Measurements from ENCODE around the gene HHAT. TPM values are rescaled to one million over a fixed set of nuclear protein-coding genes. Genes with fewer than 3 reads are reported as not detected.
"Not testable (repeated sequence)": the region's sequence is repeated elsewhere in the genome, so short reads cannot be mapped to it uniquely, and the experiment has no call there.

HHAT gene
- total and polyA plus RNA-seq, 9 of the 15 experiments (the other 6 are each of a cell fraction or from before 2014, with no cell fraction given): 0.07 to 0.16 (median 0.13) TPM; not detected in 1

DNA sequence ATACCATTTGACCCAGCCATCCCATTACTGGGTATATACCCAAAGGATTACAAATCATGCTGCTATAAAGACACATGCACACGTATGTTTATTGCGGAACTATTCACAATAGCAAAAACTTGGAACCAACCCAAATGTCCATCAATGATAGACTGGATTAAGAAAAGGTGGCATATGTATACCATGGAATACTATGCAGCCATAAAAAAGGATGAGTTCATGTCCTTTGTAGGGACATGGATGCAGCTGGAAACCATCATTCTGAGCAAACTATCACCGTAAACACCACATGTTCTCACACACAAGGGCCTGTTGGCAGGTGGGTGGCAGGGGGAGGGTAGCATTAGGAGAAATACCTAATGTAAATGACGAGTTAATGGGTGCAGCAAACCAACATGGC lies 332.8 kb downstream of the HHAT start:
- H3K27me3 ChIP-seq (ENCODE audit: control insufficient read depth in 2 of 2, insufficient read depth in 2 of 2, low read length in 2 of 2); H3K79me2 ChIP-seq (ENCODE audit: control insufficient read depth, insufficient read depth, low read length); H3K36me3 ChIP-seq (ENCODE audit: control insufficient read depth, insufficient read depth, low read length); H3K9me3 ChIP-seq (replicated peaks; ENCODE audit: control insufficient read depth, insufficient read depth, low read depth, low read length); H3K4me1 ChIP-seq (replicated peaks in 1 of 2; ENCODE audit: control insufficient read depth in 2 of 2, insufficient read depth in 2 of 2, low read length in 2 of 2); H3K4me2 ChIP-seq (ENCODE audit: insufficient read depth, low read length); H3K9ac ChIP-seq (ENCODE audit: insufficient read depth in 1 of 2, low read depth in 2 of 2, low read length in 2 of 2); intact Hi-C loops (cut with micrococcal nuclease); H3K27ac ChIP-seq (ENCODE audit: extremely low read depth, low read depth, low read length); H3K4me3 ChIP-seq; DNase-seq (ENCODE audit: extremely low read depth in 1 of 4, low spot score in 3 of 4); H3K9me1 ChIP-seq (ENCODE audit: control insufficient read depth, insufficient read depth, low read length); CTCF ChIA-PET (ENCODE audit: low intra/inter-chr PET ratio); in situ Hi-C loops (cut with MboI); FAIRE-seq; H4K20me1 ChIP-seq (replicated peaks; ENCODE audit: control insufficient read depth, insufficient read depth, low read length); ATAC-seq; BruUV-seq (replicated peaks); H2AFZ ChIP-seq (ENCODE audit: low read depth, low read length): not testable (repeated sequence)
- POLR2A ChIA-PET: interaction anchor here (1.4 kb wide), 1 partner anchor 10 kb away, joined by 4 read pairs; no protein-coding TSS in a partner anchor
- 2% methylated on average over 4 of the region's 4 CpGs for WGBS (ENCODE audit: insufficient coverage, low coverage, missing lambda C conversion rate)
- TF ChIP-seq ZNF146 (CRISPR knock-in tag; IDR thresholded peaks at IDR 0.05; ENCODE audit: unreplicated experiment): peak; percentile 70

DNA sequence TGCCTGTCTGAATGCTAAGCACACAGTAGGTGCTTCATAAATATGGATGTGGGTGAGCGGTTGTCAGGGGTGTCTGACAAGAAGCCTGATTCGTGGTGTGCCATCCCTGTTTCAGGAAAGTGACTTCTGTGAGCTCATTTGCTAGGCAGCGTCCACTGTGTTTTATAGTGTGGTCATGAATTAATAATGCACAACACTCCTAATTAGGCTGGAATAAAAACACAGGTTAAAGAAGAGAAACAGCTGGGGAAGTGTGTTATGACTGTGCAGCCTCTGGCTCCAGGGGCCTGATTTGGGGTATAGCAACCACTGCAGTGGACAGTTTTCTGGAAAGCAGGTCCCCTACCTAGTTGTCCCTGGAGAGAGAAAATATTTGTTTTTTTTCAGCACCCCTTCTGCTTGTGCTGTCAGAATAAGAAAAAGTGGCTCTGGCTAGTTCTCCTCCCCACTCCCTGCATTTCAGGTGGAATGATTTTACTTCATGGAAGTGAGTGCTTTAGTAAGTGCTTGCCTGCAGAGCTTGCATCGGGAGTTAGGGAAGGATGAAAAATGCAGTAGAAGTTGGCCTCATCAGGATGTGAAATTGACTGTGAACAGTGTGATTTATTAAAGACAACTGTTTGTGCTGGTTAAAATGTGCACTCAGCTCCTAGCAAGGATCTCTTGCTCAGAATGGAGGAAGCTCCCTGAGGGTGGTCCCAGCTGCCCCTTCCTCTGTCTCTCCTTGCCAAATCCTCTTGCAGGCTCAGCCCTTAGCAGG lies 333.8 kb downstream of the HHAT start:
- H3K9me1 ChIP-seq (ENCODE audit: control insufficient read depth, insufficient read depth, low read length): no peaks in the 10 kb centered on the region
- H3K36me3 ChIP-seq (ENCODE audit: control insufficient read depth, insufficient read depth, low read length): no peaks in the 10 kb centered on the region
- intact Hi-C loops (cut with micrococcal nuclease) (no loop called here), in situ Hi-C loops (cut with MboI) (no loop called here)
- ATAC-seq: no peak
- BruUV-seq (replicated peaks): no TSS peak
- FAIRE-seq: no peak
- 0 out of 2 replicates have a peak, but pooled peaks have one; percentile 37 for TF ChIP-seq ZKSCAN1 (IDR thresholded peaks at IDR 0.05; ENCODE audit: low read depth, low read length)
- no peak for TF ChIP-seq JUND (IDR thresholded peaks at IDR 0.05; ENCODE audit: borderline replicate concordance, low read depth, low read length)
- TF ChIP-seq JUND (tag; IDR thresholded peaks at IDR 0.05; ENCODE audit: borderline replicate concordance, low read depth, low read length): no peak
- WGBS (ENCODE audit: insufficient coverage, low coverage, missing lambda C conversion rate): 0% methylated on average over 4 of the region's 4 CpGs
- no peak overlapping the region for H3K4me3 ChIP-seq
- no peak for DNase-seq (ENCODE audit: extremely low read depth in 1 of 4, low spot score in 3 of 4)
- H3K4me1 ChIP-seq (replicated peaks in 1 of 2; ENCODE audit: control insufficient read depth in 2 of 2, insufficient read depth in 2 of 2, low read length in 2 of 2): no peaks in the 10 kb centered on the region
- ChIA-PET CTCF (ENCODE audit: low intra/inter-chr PET ratio) (no interaction called here), POLR2A (interaction anchor here (1.4 kb wide), 1 partner anchor 9 kb away, joined by 4 read pairs; no protein-coding TSS in a partner anchor)
- H3K9me3 ChIP-seq (replicated peaks; ENCODE audit: control insufficient read depth, insufficient read depth, low read depth, low read length): no peaks in the 10 kb centered on the region
- no peaks in the 10 kb centered on the region for H3K27me3 ChIP-seq (ENCODE audit: control insufficient read depth in 2 of 2, insufficient read depth in 2 of 2, low read length in 2 of 2)
- H3K79me2 ChIP-seq (ENCODE audit: control insufficient read depth, insufficient read depth, low read length): no peaks in the 10 kb centered on the region
- no peak overlapping the region for H3K4me2 ChIP-seq (ENCODE audit: insufficient read depth, low read length)
- no peak overlapping the region for H3K27ac ChIP-seq (ENCODE audit: extremely low read depth, low read depth, low read length)
- no peak overlapping the region for H3K9ac ChIP-seq (ENCODE audit: insufficient read depth in 1 of 2, low read depth in 2 of 2, low read length in 2 of 2)
- no peaks in the 10 kb centered on the region for H4K20me1 ChIP-seq (replicated peaks; ENCODE audit: control insufficient read depth, insufficient read depth, low read length)
- H2AFZ ChIP-seq (ENCODE audit: low read depth, low read length): no peak overlapping the region
